Ishikawa (cell line): ENCODE measurements around the gene NTM.

Experiments
- CREB1 ChIP-seq: IDR thresholded peaks from 2 replicates; pipeline ENCODE4 v1.6.1; 2012; ENCODE audit warnings: low read depth
- REST ChIP-seq: IDR thresholded peaks from 2 replicates; pipeline ENCODE4 v1.6.1; 2012; ENCODE audit warnings: low read depth, mild to moderate bottlenecking

DNA sequence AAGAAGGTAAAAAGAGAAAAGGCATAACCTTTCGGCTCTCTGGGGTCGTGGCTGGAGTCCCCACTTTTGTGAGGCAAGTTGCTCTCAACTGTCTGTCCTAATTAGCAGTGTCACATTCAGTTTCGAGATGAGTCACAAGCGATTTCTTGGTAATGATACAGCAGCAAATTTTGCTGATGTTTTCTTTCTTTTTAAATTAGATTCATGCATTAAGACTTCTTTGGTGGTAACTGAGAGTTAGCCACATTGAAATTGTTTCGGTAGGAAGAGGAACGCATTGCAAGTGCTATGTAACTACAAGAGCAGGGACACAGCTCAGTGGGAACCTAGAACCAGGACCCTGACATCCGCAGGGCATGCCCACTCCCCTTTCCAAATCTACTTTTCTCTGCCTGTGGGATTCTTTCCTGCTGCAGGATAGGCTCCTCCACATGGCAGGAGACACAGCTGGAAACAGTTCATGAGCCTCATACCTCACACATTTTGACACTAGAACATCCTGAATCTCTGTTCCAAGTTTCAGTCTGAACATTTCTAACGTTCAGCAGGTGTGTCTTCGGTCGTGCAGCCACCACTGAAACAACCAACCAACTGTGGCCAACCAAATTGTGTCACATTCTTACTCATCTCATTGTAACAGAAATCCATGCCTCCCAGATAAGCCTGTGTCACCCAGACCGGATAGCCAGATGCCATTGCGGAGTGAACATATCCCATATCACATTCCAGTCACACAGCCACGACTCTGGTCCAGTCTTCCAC is 987.6 kb downstream of the NTM start:
- TF ChIP-seq CREB1 (no peak), REST (no peak)
